Gastrocnemius medialis (tissue), 4 donors: ENCODE data around the gene CLCN3.

ENCODE experiments used
- POLR2A ChIP-seq, 2 donors: fragments of 450-650 bp; IDR thresholded peaks; one replicate each; pipeline ENCODE4 v1.6.1; 2017; ENCODE audit warnings: antibody characterized with exemption in 2 of 2, mild to moderate bottlenecking in 2 of 2, moderate library complexity in 2 of 2
- TF ChIP-seq, protein P1 (sequence below), 5 experiments: fragments of 450-650 bp in 3 of 5; fragments of 200-600 bp in 2 of 5; sonication (generic) in 2 of 5; IDR thresholded peaks in 4 of 5; conservative IDR thresholded peaks in 1 of 5; 1 replicate in 4 of 5; 2 replicates in 1 of 5; pipeline ENCODE4 v1.5.1; 2016 to 2019; ENCODE audit warnings: antibody characterized with exemption in 5 of 5, mild to moderate bottlenecking in 3 of 5, moderate library complexity in 3 of 5

DNA sequence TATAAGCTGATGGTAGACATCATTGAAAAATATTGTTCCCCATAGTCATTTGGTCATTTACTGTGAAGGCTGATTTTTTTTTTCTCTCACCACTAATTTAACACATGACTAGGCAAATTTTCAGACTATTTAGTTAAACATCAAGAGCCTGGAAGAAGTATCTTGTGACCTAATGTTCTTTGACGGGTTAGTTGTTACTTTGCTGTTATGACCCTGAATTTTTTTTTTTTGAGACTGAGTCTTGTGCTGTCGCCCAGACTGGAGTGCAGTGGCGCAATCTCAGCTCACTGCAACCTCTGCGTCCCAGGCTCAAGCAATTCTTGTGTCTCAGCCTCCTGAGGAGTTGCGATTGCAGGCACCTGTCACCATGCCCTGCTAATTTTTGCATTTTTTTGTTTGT, 70.4 kb downstream of the CLCN3 start:
- TF ChIP-seq, protein P1, sequence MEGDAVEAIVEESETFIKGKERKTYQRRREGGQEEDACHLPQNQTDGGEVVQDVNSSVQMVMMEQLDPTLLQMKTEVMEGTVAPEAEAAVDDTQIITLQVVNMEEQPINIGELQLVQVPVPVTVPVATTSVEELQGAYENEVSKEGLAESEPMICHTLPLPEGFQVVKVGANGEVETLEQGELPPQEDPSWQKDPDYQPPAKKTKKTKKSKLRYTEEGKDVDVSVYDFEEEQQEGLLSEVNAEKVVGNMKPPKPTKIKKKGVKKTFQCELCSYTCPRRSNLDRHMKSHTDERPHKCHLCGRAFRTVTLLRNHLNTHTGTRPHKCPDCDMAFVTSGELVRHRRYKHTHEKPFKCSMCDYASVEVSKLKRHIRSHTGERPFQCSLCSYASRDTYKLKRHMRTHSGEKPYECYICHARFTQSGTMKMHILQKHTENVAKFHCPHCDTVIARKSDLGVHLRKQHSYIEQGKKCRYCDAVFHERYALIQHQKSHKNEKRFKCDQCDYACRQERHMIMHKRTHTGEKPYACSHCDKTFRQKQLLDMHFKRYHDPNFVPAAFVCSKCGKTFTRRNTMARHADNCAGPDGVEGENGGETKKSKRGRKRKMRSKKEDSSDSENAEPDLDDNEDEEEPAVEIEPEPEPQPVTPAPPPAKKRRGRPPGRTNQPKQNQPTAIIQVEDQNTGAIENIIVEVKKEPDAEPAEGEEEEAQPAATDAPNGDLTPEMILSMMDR (IDR thresholded peaks at IDR 0.05 in 4 of 5, conservative IDR thresholded peaks at IDR 0.05 in 1 of 5): no peak
- TF ChIP-seq POLR2A (IDR thresholded peaks at IDR 0.05): no peak
